ENCODE results near the gene FAM193B.

GRCh38 chr5:177472460-177473442 lies 81.6 kb downstream of the FAM193B start:
- TF ChIP-seq ATF3 (CRISPR knock-in tag; IDR thresholded peaks at IDR 0.05), result no peak
- no peak for TF ChIP-seq THAP7 (CRISPR knock-in tag; IDR thresholded peaks at IDR 0.05)
- no peak for TF ChIP-seq ZNF740 (CRISPR knock-in tag; IDR thresholded peaks at IDR 0.05)
- no peak for TF ChIP-seq U2AF1 (optimal IDR thresholded peaks at IDR 0.05; ENCODE audit: low read depth, low read length)
- no peak for TF ChIP-seq MXD1 (CRISPR knock-in tag; IDR thresholded peaks at IDR 0.05)
- no peak for TF ChIP-seq ZNF512 (CRISPR knock-in tag; IDR thresholded peaks at IDR 0.05)
- no peak for TF ChIP-seq KLF16 (CRISPR knock-in tag; IDR thresholded peaks at IDR 0.05)
- no peak for TF ChIP-seq REST (IDR thresholded peaks at IDR 0.05; ENCODE audit: borderline replicate concordance in 1 of 2, low read depth in 1 of 2, low read length in 2 of 2)
- TF ChIP-seq HNF1B (CRISPR knock-in tag; IDR thresholded peaks at IDR 0.05), result no peak
- no peak for TF ChIP-seq ZNF772 (CRISPR knock-in tag; IDR thresholded peaks at IDR 0.05)
- TF ChIP-seq POLR2AphosphoS5 (IDR thresholded peaks at IDR 0.05; ENCODE audit: low read depth, low read length), result no peak
- no peak for TF ChIP-seq EHMT2 (IDR thresholded peaks at IDR 0.05; ENCODE audit: borderline replicate concordance, low read depth, low read length)
- no peak for TF ChIP-seq NFKBIZ (CRISPR knock-in tag; IDR thresholded peaks at IDR 0.05)
- 0 out of 2 replicates have a peak, but pooled peaks have one; percentile 11 for TF ChIP-seq CTCF (CRISPR knock-in tag; IDR thresholded peaks at IDR 0.05)
